Small intestine (tissue), 7 donors: ENCODE data around the gene PDCL3. TPM values are rescaled to one million over a fixed set of nuclear protein-coding genes. Genes with fewer than 3 reads are reported as not detected.

Experiments
- DNase-seq, 2 donors: peaks; one replicate each; pipeline versions ENCODE4 v3.0.0 to v3.0.0-alpha.2; 2013
- FAIRE-seq: peaks from 2 replicates; lab custom pipeline; 2012; peaks lifted over from hg19 to GRCh38; lab: Jason Lieb, UNC
- H3K27ac ChIP-seq, 3 donors: one replicate each; pipeline ENCODE4 v1.5.1; 2013; ENCODE audit warnings: low read length in 2 of 3, mild to moderate bottlenecking in 2 of 3, control low read depth in 1 of 3, inconsistent platforms in 1 of 3, low read depth in 1 of 3, moderate library complexity in 1 of 3
- H3K27me3 ChIP-seq, 3 donors: one replicate each; pipeline ENCODE4 v1.6.1; 2013; ENCODE audit warnings: low read length in 3 of 3, inconsistent platforms in 1 of 3; ENCODE audit not compliant: control insufficient read depth in 3 of 3, insufficient read depth in 3 of 3
- H3K36me3 ChIP-seq, 3 donors: one replicate each; pipeline ENCODE4 v1.6.1; 2013; ENCODE audit warnings: low read length in 3 of 3, inconsistent platforms in 1 of 3, low read depth in 1 of 3, mild to moderate bottlenecking in 1 of 3, moderate library complexity in 1 of 3; ENCODE audit not compliant: control insufficient read depth in 3 of 3, insufficient read depth in 2 of 3
- H3K4me1 ChIP-seq, 3 donors: one replicate each; pipeline ENCODE4 v1.6.1; 2013; ENCODE audit warnings: low read length in 2 of 3, inconsistent platforms in 1 of 3, low read depth in 1 of 3, mild to moderate bottlenecking in 1 of 3, moderate library complexity in 1 of 3; ENCODE audit not compliant: control insufficient read depth in 3 of 3, insufficient read depth in 2 of 3
- H3K4me3 ChIP-seq, 3 donors: one replicate each; pipeline ENCODE4 v1.5.1; 2013; ENCODE audit warnings: low read length in 3 of 3, control low read depth in 1 of 3, inconsistent platforms in 1 of 3, low read depth in 1 of 3, mild to moderate bottlenecking in 1 of 3, moderate library complexity in 1 of 3
- H3K9me3 ChIP-seq, 2 donors: one replicate each; pipeline ENCODE4 v1.6.1; 2013; ENCODE audit warnings: low read depth in 1 of 2, low read length in 1 of 2; ENCODE audit not compliant: control insufficient read depth in 2 of 2, insufficient read depth in 1 of 2
- WGBS, 3 donors: extraction: QIAGEN DNeasy Blood & Tissue Kit; methylation state at CpG; one replicate each; pipeline ENCODE4 v1.1.7; 2013; 5-methylcytosine and 5-hydroxymethylcytosine counted together
- polyA plus RNA-seq, 4 donors: library from polyadenylated mRNA; stranded (reverse) in 3 of 4; unstranded in 1 of 4; fragments of 200-250 nt in 3 of 4; fragments of 120-200 nt in 1 of 4; gene quantifications; one replicate each; pipeline versions ENCODE4 v1.2.1 to v1.2.3, GENCODE V29; 2013
- donor health status: healthy with polysubstance abuse.
- donor health status: control.
- donor health status: control.
- donor health status: Bipolar disorder and iron deficiency.
- donor health status: healthy.

PDCL3 gene
- polyA plus RNA-seq, 4 donors = 19.2 to 30.8 (median 20.2) TPM

GRCh38 chr2:100625717-100626116 lies 62.9 kb downstream of the PDCL3 start:
- Histone ChIP-seq H3K4me3 (no peak overlapping the region), H3K4me1 (no peaks in the 10 kb centered on the region), H3K27me3 (no peaks in the 10 kb centered on the region), H3K36me3 (no peaks in the 10 kb centered on the region), H3K27ac (no peak overlapping the region), H3K9me3 (peaks cover 0 to 9% of the 10 kb centered on the region in 2 donors)
- DNase-seq (no peak), FAIRE-seq (no peak)
- 56 to 72% (median 61%) methylated on average over 6 of the region's 6 CpGs for WGBS, 3 donors

Other genes starting within 250 kb of the PDCL3 start
- gene LONRF2, start 240.5 kb upstream of the PDCL3 start, polyA plus RNA-seq = 1 to 10 TPM in 1 of 4 donors, under 1 TPM in 2, not detected in 1; under 0.01 to 1.5 (median 0.43) TPM
- 1 to 10 TPM in 2 of 4 donors, under 1 TPM in 1, not detected in 1; 0.27 to 3.3 (median 2.3) TPM for gene CHST10, start 145.3 kb upstream of the PDCL3 start, polyA plus RNA-seq
- not detected for gene NMS, start 92.5 kb upstream of the PDCL3 start, polyA plus RNA-seq